ENCODE results near the gene NOL3.
A peak's percentile ranks its signal among the peaks of the same experiment; 100 is the strongest.
"Not testable (repeated sequence)": the region's sequence is repeated elsewhere in the genome, so short reads cannot be mapped to it uniquely, and the experiment has no call there.

Gene NOL3

GRCh38 chr16:67170168-67170948 lies at the start of gene NOL3:
Gene NOL3, plus strand, starts transcription at chr16:67170538.
- peak; percentile 63 for DNase-seq

- DNase-seq: not testable (repeated sequence)
These were observed 47.5 kb upstream of the NOL3 start for GRCh38 chr16:67122799-67123198.

GRCh38 chr16:67128417-67128816 lies 41.9 kb upstream of the NOL3 start:
- DNase-seq: no peak

GRCh38 chr16:67128887-67129286 lies 41.5 kb upstream of the NOL3 start:
- DNase-seq: no peak

GRCh38 chr16:67129422-67129821 lies 40.9 kb upstream of the NOL3 start:
- DNase-seq: no peak

GRCh38 chr16:67137605-67138004 lies 32.7 kb upstream of the NOL3 start:
- DNase-seq: no peak

- DNase-seq: no peak
These were observed 28.9 kb upstream of the NOL3 start for GRCh38 chr16:67141391-67141790.

GRCh38 chr16:67142342-67142741 lies 28.0 kb upstream of the NOL3 start:
- DNase-seq: no peak

GRCh38 chr16:67144943-67145342 lies 25.4 kb upstream of the NOL3 start:
- DNase-seq: no peak

- no peak for DNase-seq
These were observed 24.6 kb upstream of the NOL3 start for GRCh38 chr16:67145746-67146145.

- DNase-seq: no peak
These were observed 23.6 kb upstream of the NOL3 start for GRCh38 chr16:67146523-67147357.

GRCh38 chr16:67147437-67148140 lies 22.7 kb upstream of the NOL3 start:
- DNase-seq: no peak

- no peak for DNase-seq
These were observed 22.1 kb upstream of the NOL3 start for GRCh38 chr16:67148221-67148620.

GRCh38 chr16:67148656-67149275 lies 21.6 kb upstream of the NOL3 start:
- no peak for DNase-seq

GRCh38 chr16:67149276-67150046 lies 20.9 kb upstream of the NOL3 start:
- DNase-seq: no peak

- DNase-seq: peak; percentile 64
These were observed 20.1 kb upstream of the NOL3 start for GRCh38 chr16:67150047-67150832.

- peak; percentile 61 for DNase-seq
These were observed 19.4 kb upstream of the NOL3 start, which contains the start of gene B3GNT9 for GRCh38 chr16:67150833-67151396. Gene B3GNT9, minus strand, starts transcription at chr16:67150998. Its CDS starts 513 bp downstream, at chr16:67150485.

- no peak for DNase-seq
These were observed 18.8 kb upstream of the NOL3 start for GRCh38 chr16:67151431-67152097.

- no peak for DNase-seq
These were observed 15.6 kb upstream of the NOL3 start for GRCh38 chr16:67154578-67155294.

Data from activated CD4-positive, alpha-beta T cell treated with anti-CD3 and anti-CD28 coated beads for 48 hours (primary cell).